COLO668 (cell line): ENCODE measurements around the gene SPTSSB.

Source experiments
- DNase-seq: peaks from one replicate; lab custom pipeline; 2025; ENCODE audit not compliant: unreplicated experiment; lab: John Stamatoyannopoulos, UW

The SPTSSB gene

GRCh38 chr3:161371441-161372320 lies at the start of gene SPTSSB:
TSS of gene SPTSSB (minus strand) at chr3:161371517. CDS start at chr3:161346323, 25,194 bp downstream.
- peak; percentile 46 for DNase-seq

- peak; percentile 35 for DNase-seq
Measured at GRCh38 chr3:161420746-161421145, 49.4 kb upstream of the SPTSSB start.

- no peak for DNase-seq
Measured at GRCh38 chr3:161419555-161420333, 48.4 kb upstream of the SPTSSB start.

GRCh38 chr3:161415506-161416231 lies 44.4 kb upstream of the SPTSSB start:
- DNase-seq = no peak

- no peak for DNase-seq
Measured at GRCh38 chr3:161414907-161415306, 43.6 kb upstream of the SPTSSB start.

GRCh38 chr3:161413855-161414210 lies 42.5 kb upstream of the SPTSSB start:
- no peak for DNase-seq

- no peak for DNase-seq
Measured at GRCh38 chr3:161413127-161413854, 42.0 kb upstream of the SPTSSB start.

- no peak for DNase-seq
Measured at GRCh38 chr3:161412123-161412522, 40.8 kb upstream of the SPTSSB start.

- no peak for DNase-seq
Measured at GRCh38 chr3:161409858-161410257, 38.5 kb upstream of the SPTSSB start.

GRCh38 chr3:161409069-161409468 lies 37.8 kb upstream of the SPTSSB start:
- DNase-seq = no peak

GRCh38 chr3:161406594-161407555 lies 35.6 kb upstream of the SPTSSB start:
- no peak for DNase-seq

- DNase-seq = no peak
Measured at GRCh38 chr3:161405836-161406235, 34.5 kb upstream of the SPTSSB start.

- DNase-seq = no peak
Measured at GRCh38 chr3:161405087-161405486, 33.8 kb upstream of the SPTSSB start.

- DNase-seq = no peak
Measured at GRCh38 chr3:161403251-161403650, 31.9 kb upstream of the SPTSSB start.

GRCh38 chr3:161401389-161401788 lies 30.1 kb upstream of the SPTSSB start:
- DNase-seq = no peak

GRCh38 chr3:161400650-161401049 lies 29.3 kb upstream of the SPTSSB start:
- no peak for DNase-seq

GRCh38 chr3:161395115-161396012 lies 24.0 kb upstream of the SPTSSB start:
- no peak for DNase-seq

GRCh38 chr3:161393803-161394202 lies 22.5 kb upstream of the SPTSSB start:
- DNase-seq = no peak

- no peak for DNase-seq
Measured at GRCh38 chr3:161393310-161393709, 22.0 kb upstream of the SPTSSB start.
